Measurements from ENCODE around the gene C5. TPM values are rescaled to one million over a fixed set of nuclear protein-coding genes. Genes with fewer than 3 reads are reported as not detected.

C5 gene
- total RNA-seq, 1 experiment from 2014 or later: 0.74 TPM

DNA sequence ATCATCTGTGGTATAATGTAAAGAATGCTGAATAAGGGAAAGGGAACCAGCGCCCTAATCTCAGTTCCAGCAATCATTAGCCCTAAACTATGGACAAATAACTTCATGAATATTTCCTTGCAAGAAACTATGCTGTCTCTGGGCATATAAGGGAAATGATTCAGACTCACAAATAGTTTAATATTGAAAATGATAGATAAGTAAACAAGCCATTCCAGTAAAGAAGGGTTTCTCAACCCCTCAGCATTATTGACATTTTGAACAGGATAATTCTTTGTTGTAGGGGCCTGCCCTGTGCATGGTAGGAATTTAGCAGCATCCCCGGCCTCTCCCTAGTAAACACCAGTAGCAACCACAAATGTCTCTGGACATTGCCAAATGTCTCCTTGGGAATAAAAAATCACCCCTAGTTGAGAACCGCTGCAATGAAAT lies 23.8 kb downstream of the C5 start:
- H4K91ac ChIP-seq (ENCODE audit: insufficient read length, low read depth, low read length): no peak overlapping the region
- H3K27ac Mint-ChIP-seq: no peak overlapping the region

More for the DNA sequence above, 23.8 kb downstream of the C5 start:
- peaks cover 0 to 3% of the 10 kb centered on the region in 2 experiments; a peak in 1 of 5 replicates for H3K9me3 Mint-ChIP-seq
- peaks cover 4% of the 10 kb centered on the region for H3K27me3 Mint-ChIP-seq (ENCODE audit: low read depth)
- no peak overlapping the region for H3T11ph ChIP-seq (ENCODE audit: low read length)
- H3K56ac ChIP-seq (ENCODE audit: insufficient read length, low read depth, low read length): no peak overlapping the region
- no peaks in the 10 kb centered on the region for H3K27me3 ChIP-seq (ENCODE audit: insufficient read depth, low read length)
- H3K14ac ChIP-seq (ENCODE audit: insufficient read depth, low read length): no peak overlapping the region
- H2AFZ ChIP-seq (ENCODE audit: low read length): no peak overlapping the region
- H2BK15ac ChIP-seq (ENCODE audit: low read depth, low read length): no peak overlapping the region
- no peak overlapping the region for H3K23ac ChIP-seq (ENCODE audit: insufficient read length, low read depth, low read length)
- no peak overlapping the region for H2BK20ac ChIP-seq (ENCODE audit: low read depth, low read length, poor library complexity, severe bottlenecking)
- WGBS (ENCODE audit: extremely low coverage, insufficient read length, low lambda C conversion rate): no CpG with 5 or more reads among the region's 3 CpGs
- H3K36me3 Mint-ChIP-seq (ENCODE audit: insufficient read depth in 1 of 3, low read depth in 3 of 3): no peaks in the 10 kb centered on the region
- H3K4ac ChIP-seq (ENCODE audit: low read depth, low read length): no peak overlapping the region
- no peak overlapping the region for H2BK120ac ChIP-seq (ENCODE audit: low read depth, low read length, poor library complexity, severe bottlenecking)
- H3K4me2 ChIP-seq (ENCODE audit: insufficient read depth, insufficient read length, low read length): no peak overlapping the region
- H3K4me3 Mint-ChIP-seq: no peak overlapping the region
- H3K4me1 ChIP-seq (ENCODE audit: insufficient read depth, low read length): no peaks in the 10 kb centered on the region
- no peaks in the 10 kb centered on the region for H3K9me3 ChIP-seq (ENCODE audit: control insufficient read depth, low read depth, low read length)
- H3K23me2 ChIP-seq (ENCODE audit: insufficient read length, low read depth, low read length, poor library complexity, severe bottlenecking): no peaks in the 10 kb centered on the region
- H3K4me1 Mint-ChIP-seq: no peaks in the 10 kb centered on the region
- H3K79me2 ChIP-seq (ENCODE audit: insufficient read depth, low read length): no peaks in the 10 kb centered on the region
- no peak overlapping the region for H2BK12ac ChIP-seq (ENCODE audit: insufficient read length, low read depth, low read length)
- no peak overlapping the region for H2AK5ac ChIP-seq (ENCODE audit: insufficient read length, low read length)
- H3K79me1 ChIP-seq (ENCODE audit: insufficient read depth, low read depth, low read length, poor library complexity, severe bottlenecking): no peaks in the 10 kb centered on the region
- no peak overlapping the region for H3K18ac ChIP-seq (ENCODE audit: insufficient read length, low read depth, low read length)
- H2BK5ac ChIP-seq (ENCODE audit: insufficient read length, low read length): no peak overlapping the region
- no peak for DNase-seq
- no peak overlapping the region for H4K8ac ChIP-seq (replicated peaks; ENCODE audit: insufficient read length, low read depth, low read length)
- no peak overlapping the region for H3K9ac ChIP-seq (ENCODE audit: extremely low read depth, insufficient read length, low read length)
- no peak overlapping the region for H3K27ac ChIP-seq (ENCODE audit: insufficient read length, low read depth, low read length)
- H4K5ac ChIP-seq (ENCODE audit: insufficient read length, low read depth, low read length): no peak overlapping the region
- no peak for TF ChIP-seq CTCF (conservative IDR thresholded peaks at IDR 0.05)
- no peaks in the 10 kb centered on the region for H4K20me1 ChIP-seq (ENCODE audit: control insufficient read depth, insufficient read depth, insufficient read length)

Data from H9 (cell line).